IgD-negative memory B cell (primary cell): Measurements from ENCODE around the gene TOPAZ1. TPM values are rescaled to one million over a fixed set of nuclear protein-coding genes. Genes with fewer than 3 reads are reported as not detected.

Source experiments
- H3K27ac Mint-ChIP-seq, 3 donors: one replicate each; pipeline ENCODE4 v1.8.0; 2020 to 2022; ENCODE audit warnings: mild to moderate bottlenecking in 3 of 3, mixed read lengths in 3 of 3, moderate library complexity in 1 of 3
- H3K27me3 Mint-ChIP-seq: one replicate; pipeline ENCODE4 v1.8.0; 2021; ENCODE audit warnings: mixed read lengths
- H3K36me3 Mint-ChIP-seq: one replicate; pipeline ENCODE4 v1.8.0; 2020; ENCODE audit warnings: mild to moderate bottlenecking, mixed read lengths
- H3K4me1 Mint-ChIP-seq, 3 donors: one replicate each; pipeline ENCODE4 v1.8.0; 2020 to 2022; ENCODE audit warnings: mixed read lengths in 3 of 3, mild to moderate bottlenecking in 1 of 3
- H3K4me3 Mint-ChIP-seq, 4 donors: one replicate each; pipeline ENCODE4 v1.8.0; 2020 to 2022; ENCODE audit warnings: mild to moderate bottlenecking in 4 of 4, mixed read lengths in 4 of 4, moderate library complexity in 3 of 4
- H3K9me3 Mint-ChIP-seq, 3 donors: one replicate each; pipeline ENCODE4 v1.8.0; 2020 to 2021; ENCODE audit warnings: mixed read lengths in 3 of 3, mild to moderate bottlenecking in 1 of 3
- polyA plus RNA-seq: library from polyadenylated mRNA; unstranded; fragments of 300-500 nt; fragmentation: Illumina TruSeq; gene quantifications from one replicate; pipeline ENCODE4 v1.2.3, GENCODE V29; 2021

The TOPAZ1 gene
- polyA plus RNA-seq, 1 donor from 2014 or later = not detected

- Mint-ChIP-seq H3K36me3 (no peaks in the 10 kb centered on the region), H3K4me1 (peaks cover 0 to 1% (median 0%) of the 10 kb centered on the region in 3 donors), H3K27ac (no peak overlapping the region), H3K27me3 (peaks cover 14% of the 10 kb centered on the region), H3K4me3 (no peak overlapping the region), H3K9me3 (peaks cover 0 to 2% (median 2%) of the 10 kb centered on the region in 3 donors)
Observed at GRCh38 chr3:44280631-44281030, 38.9 kb downstream of the TOPAZ1 start.

DNA sequence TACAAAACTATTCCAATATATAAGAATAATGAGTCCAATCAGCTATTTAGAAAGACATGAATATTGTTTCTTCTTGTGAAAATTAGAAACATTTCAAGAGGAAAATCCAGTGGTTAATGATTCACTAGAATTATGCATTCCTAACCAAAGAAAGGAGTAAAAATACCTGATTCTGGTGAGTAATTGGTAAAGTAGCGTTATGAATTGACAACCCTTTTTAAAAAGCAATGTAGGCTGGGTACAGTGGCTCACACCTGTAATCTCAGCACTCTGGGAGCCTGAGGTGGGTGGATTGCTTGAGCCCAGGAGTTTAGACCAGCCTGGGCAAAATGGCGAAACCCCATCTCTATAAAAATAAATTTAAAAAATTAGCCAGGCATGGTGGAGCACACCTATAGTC lies 43.3 kb downstream of the TOPAZ1 start:
- H3K4me1 Mint-ChIP-seq = no peaks in the 10 kb centered on the region
- peaks cover 11% of the 10 kb centered on the region for H3K27me3 Mint-ChIP-seq
- H3K36me3 Mint-ChIP-seq = no peaks in the 10 kb centered on the region
- no peaks in the 10 kb centered on the region for H3K9me3 Mint-ChIP-seq
- no peak overlapping the region for H3K27ac Mint-ChIP-seq
- no peak overlapping the region for H3K4me3 Mint-ChIP-seq

DNA sequence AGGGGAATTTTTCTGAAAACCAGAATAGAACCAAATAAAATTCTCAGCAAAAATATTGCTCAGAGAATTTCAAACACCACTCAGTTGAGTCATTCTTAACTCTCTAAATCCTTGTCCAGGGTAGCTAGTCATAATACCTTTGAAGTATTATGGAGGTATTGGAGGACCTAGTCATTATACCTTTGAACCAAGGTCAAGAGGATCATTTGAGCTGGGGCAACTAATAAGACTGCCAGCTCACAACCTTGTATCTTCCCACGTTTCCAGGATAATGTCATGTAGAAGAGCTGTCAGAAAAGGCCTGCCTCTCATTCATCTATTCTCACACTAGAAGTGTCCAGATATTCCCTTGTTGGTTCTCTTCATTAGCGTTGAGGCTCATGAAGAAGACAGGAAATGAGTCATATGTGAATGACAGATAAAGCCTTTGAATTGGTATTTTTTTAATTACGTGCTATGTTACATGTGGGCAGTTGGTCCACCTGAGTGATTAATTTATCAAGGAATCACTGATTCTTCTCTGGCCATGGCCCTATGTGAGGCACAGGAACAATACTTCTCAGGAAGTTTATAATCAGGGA lies 48.3 kb downstream of the TOPAZ1 start:
- H3K9me3 Mint-ChIP-seq = no peaks in the 10 kb centered on the region
- H3K27ac Mint-ChIP-seq = no peak overlapping the region
- H3K4me3 Mint-ChIP-seq = no peak overlapping the region
- no peaks in the 10 kb centered on the region for H3K4me1 Mint-ChIP-seq
- peaks cover 4% of the 10 kb centered on the region for H3K27me3 Mint-ChIP-seq
- H3K36me3 Mint-ChIP-seq = peaks cover 1% of the 10 kb centered on the region

GRCh38 chr3:44292276-44292675 lies 50.6 kb downstream of the TOPAZ1 start:
- H3K4me3 Mint-ChIP-seq = no peak overlapping the region
- no peaks in the 10 kb centered on the region for H3K9me3 Mint-ChIP-seq
- H3K27me3 Mint-ChIP-seq = peaks cover 5% of the 10 kb centered on the region
- no peaks in the 10 kb centered on the region for H3K4me1 Mint-ChIP-seq
- H3K27ac Mint-ChIP-seq = no peak overlapping the region
- peaks cover 1% of the 10 kb centered on the region for H3K36me3 Mint-ChIP-seq

- Mint-ChIP-seq H3K4me3 (no peak overlapping the region), H3K27me3 (peaks cover 5% of the 10 kb centered on the region), H3K4me1 (no peaks in the 10 kb centered on the region), H3K27ac (no peak overlapping the region), H3K9me3 (no peaks in the 10 kb centered on the region), H3K36me3 (peaks cover 1% of the 10 kb centered on the region)
Observed at GRCh38 chr3:44292947-44293346, 51.3 kb downstream of the TOPAZ1 start.

GRCh38 chr3:44297255-44297654 lies 55.6 kb downstream of the TOPAZ1 start:
- Mint-ChIP-seq H3K36me3 (no peaks in the 10 kb centered on the region), H3K4me1 (no peaks in the 10 kb centered on the region), H3K27ac (no peak overlapping the region), H3K27me3 (peaks cover 3% of the 10 kb centered on the region), H3K9me3 (no peaks in the 10 kb centered on the region), H3K4me3 (no peak overlapping the region)

GRCh38 chr3:44301746-44302145 lies 60.1 kb downstream of the TOPAZ1 start:
- H3K4me3 Mint-ChIP-seq = no peak overlapping the region
- peaks cover 2% of the 10 kb centered on the region for H3K27me3 Mint-ChIP-seq
- H3K4me1 Mint-ChIP-seq = no peaks in the 10 kb centered on the region
- no peaks in the 10 kb centered on the region for H3K36me3 Mint-ChIP-seq
- no peaks in the 10 kb centered on the region for H3K9me3 Mint-ChIP-seq
- H3K27ac Mint-ChIP-seq = no peak overlapping the region

GRCh38 chr3:44309500-44309899 lies 67.8 kb downstream of the TOPAZ1 start:
- Mint-ChIP-seq H3K27ac (no peak overlapping the region), H3K4me1 (no peaks in the 10 kb centered on the region), H3K27me3 (peaks cover 6% of the 10 kb centered on the region), H3K4me3 (no peak overlapping the region), H3K36me3 (no peaks in the 10 kb centered on the region), H3K9me3 (peaks cover 0 to 2% (median 0%) of the 10 kb centered on the region in 3 donors)

DNA sequence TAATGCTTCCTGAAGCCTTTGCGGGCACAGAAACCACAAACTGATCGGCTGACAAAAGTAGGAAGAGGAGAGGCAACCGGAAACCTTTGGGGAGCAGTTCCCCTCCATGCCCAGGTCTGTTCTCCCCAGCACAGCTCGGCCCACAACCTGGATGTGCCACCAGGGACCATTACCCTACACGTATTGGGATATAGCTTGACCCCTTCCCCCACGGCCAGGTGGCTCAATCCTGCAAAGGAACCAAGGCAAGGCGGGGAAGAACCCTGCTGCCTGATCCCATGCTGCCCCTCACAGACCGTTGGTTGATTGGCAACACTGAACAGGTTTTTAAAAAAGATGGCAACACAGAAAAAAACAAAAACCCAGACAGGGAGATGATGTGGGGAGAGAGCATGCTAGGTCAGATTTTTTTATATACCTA lies 77.2 kb downstream of the TOPAZ1 start:
- no peaks in the 10 kb centered on the region for H3K36me3 Mint-ChIP-seq

DNA sequence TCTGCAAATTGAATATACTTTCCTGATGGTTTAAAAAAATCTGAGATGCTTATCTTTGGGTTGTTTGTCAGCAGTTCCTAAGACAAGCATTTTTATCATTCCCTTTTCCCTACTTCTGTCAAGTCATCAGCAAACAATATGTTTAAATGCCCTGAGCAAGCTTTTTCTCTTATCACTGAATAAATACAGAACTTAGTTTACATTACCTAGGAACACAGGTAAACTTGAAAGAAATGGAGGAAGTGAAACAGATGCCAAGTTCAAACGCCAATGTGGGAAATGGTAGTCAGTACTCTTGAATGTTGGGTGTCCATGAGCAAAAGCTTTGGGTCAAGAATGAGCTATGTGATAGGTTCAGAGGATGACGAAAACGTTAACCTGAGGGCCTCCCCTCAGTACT lies 79.6 kb downstream of the TOPAZ1 start:
- Mint-ChIP-seq H3K27ac (no peak overlapping the region), H3K4me1 (no peaks in the 10 kb centered on the region), H3K27me3 (peaks cover 4% of the 10 kb centered on the region), H3K36me3 (no peaks in the 10 kb centered on the region), H3K9me3 (no peaks in the 10 kb centered on the region), H3K4me3 (no peak overlapping the region)

More for the DNA sequence above, 77.2 kb downstream of the TOPAZ1 start:
- H3K4me1 Mint-ChIP-seq = no peaks in the 10 kb centered on the region
- no peak overlapping the region for H3K27ac Mint-ChIP-seq
- H3K9me3 Mint-ChIP-seq = no peaks in the 10 kb centered on the region
- no peak overlapping the region for H3K4me3 Mint-ChIP-seq
- H3K27me3 Mint-ChIP-seq = peaks cover 6% of the 10 kb centered on the region

- Mint-ChIP-seq H3K4me3 (no peak overlapping the region), H3K27ac (no peak overlapping the region), H3K27me3 (peaks cover 2% of the 10 kb centered on the region), H3K36me3 (no peaks in the 10 kb centered on the region), H3K4me1 (no peaks in the 10 kb centered on the region), H3K9me3 (no peaks in the 10 kb centered on the region)
Observed at GRCh38 chr3:44323341-44323955, 81.8 kb downstream of the TOPAZ1 start.

- H3K4me1 Mint-ChIP-seq = no peaks in the 10 kb centered on the region
- H3K27me3 Mint-ChIP-seq = peaks cover 2% of the 10 kb centered on the region
- no peak overlapping the region for H3K4me3 Mint-ChIP-seq
- no peak overlapping the region for H3K27ac Mint-ChIP-seq
- no peaks in the 10 kb centered on the region for H3K36me3 Mint-ChIP-seq
- H3K9me3 Mint-ChIP-seq = no peaks in the 10 kb centered on the region
Observed at GRCh38 chr3:44324584-44324983, 82.9 kb downstream of the TOPAZ1 start.

DNA sequence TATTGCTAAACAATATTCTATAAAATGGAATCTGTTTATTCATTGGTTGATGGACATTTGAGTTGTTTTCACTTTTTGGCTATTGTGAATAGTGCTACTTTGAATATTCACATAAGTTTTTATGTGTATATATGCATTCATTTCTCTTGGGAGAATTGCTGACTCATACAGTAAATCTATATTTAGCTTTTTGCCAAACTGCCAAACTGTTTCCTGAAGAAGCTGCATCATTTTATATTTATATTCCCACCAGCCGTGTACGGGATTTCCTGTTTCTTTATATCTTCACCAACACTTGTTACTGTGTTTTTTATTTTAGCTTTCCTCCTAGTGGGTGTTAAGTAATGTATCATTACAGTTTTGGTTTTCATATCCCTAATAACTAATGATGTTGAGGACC lies 84.3 kb downstream of the TOPAZ1 start:
- H3K4me1 Mint-ChIP-seq = no peaks in the 10 kb centered on the region
- no peak overlapping the region for H3K4me3 Mint-ChIP-seq
- no peak overlapping the region for H3K27ac Mint-ChIP-seq
- no peaks in the 10 kb centered on the region for H3K27me3 Mint-ChIP-seq
- H3K36me3 Mint-ChIP-seq = no peaks in the 10 kb centered on the region
- H3K9me3 Mint-ChIP-seq = no peaks in the 10 kb centered on the region

DNA sequence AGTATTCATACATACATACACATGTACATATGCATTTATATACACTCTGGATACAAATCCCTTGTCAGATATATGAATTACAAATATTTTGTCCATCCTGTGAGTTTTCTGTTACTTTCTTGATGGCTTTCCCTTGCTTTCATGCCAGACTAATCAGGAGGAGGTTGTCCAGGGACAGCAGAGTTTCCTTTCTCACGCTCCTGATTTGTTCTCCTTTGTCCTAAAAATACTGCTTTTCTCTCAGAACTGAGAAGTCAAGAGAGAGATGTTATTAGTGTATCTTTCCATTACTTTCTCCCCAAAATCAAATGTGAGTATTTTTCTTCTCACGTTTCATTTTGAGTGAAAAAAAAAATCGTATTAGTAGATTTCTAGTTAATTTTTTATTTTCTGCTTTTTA lies 84.8 kb downstream of the TOPAZ1 start:
- Mint-ChIP-seq H3K4me3 (no peak overlapping the region), H3K27ac (no peak overlapping the region), H3K9me3 (no peaks in the 10 kb centered on the region), H3K4me1 (no peaks in the 10 kb centered on the region), H3K27me3 (no peaks in the 10 kb centered on the region), H3K36me3 (no peaks in the 10 kb centered on the region)

- Mint-ChIP-seq H3K4me3 (no peak overlapping the region), H3K36me3 (no peaks in the 10 kb centered on the region), H3K4me1 (no peaks in the 10 kb centered on the region), H3K9me3 (no peaks in the 10 kb centered on the region), H3K27ac (no peak overlapping the region), H3K27me3 (peaks cover 2% of the 10 kb centered on the region)
Observed at GRCh38 chr3:44329946-44330345, 88.3 kb downstream of the TOPAZ1 start.

GRCh38 chr3:44330444-44330843 lies 88.8 kb downstream of the TOPAZ1 start:
- no peaks in the 10 kb centered on the region for H3K9me3 Mint-ChIP-seq
- no peaks in the 10 kb centered on the region for H3K4me1 Mint-ChIP-seq
- H3K27me3 Mint-ChIP-seq = peaks cover 2% of the 10 kb centered on the region
- H3K27ac Mint-ChIP-seq = no peak overlapping the region
- H3K36me3 Mint-ChIP-seq = no peaks in the 10 kb centered on the region
- H3K4me3 Mint-ChIP-seq = no peak overlapping the region
